HepG2 (cell line): ENCODE data around the gene NYAP1. TPM values are rescaled to one million over a fixed set of nuclear protein-coding genes. Genes with fewer than 3 reads are reported as not detected.

Source experiments
- DR1 ChIP-seq: sonication (generic); formaldehyde crosslinking; IDR thresholded peaks from 2 replicates; pipeline ENCODE4 v1.8.0; 2021; ENCODE audit warnings: mild to moderate bottlenecking, missing genetic modification reagents, inconsistent platforms
- EZH2 ChIP-seq: conservative IDR thresholded peaks from 2 replicates; pipeline ENCODE4 v1.6.1; 2012; ENCODE audit warnings: mild to moderate bottlenecking, low read depth, low read length, moderate library complexity
- FOSL2 ChIP-seq: sonication (generic); formaldehyde crosslinking; IDR thresholded peaks from 2 replicates; pipeline ENCODE4 v1.4.0; 2020; ENCODE audit warnings: missing genetic modification reagents
- HNRNPL ChIP-seq: fragments of 200-400 bp; formaldehyde crosslinking; IDR thresholded peaks from 2 replicates; pipeline ENCODE4 v1.6.1; 2017; ENCODE audit warnings: mild to moderate bottlenecking, low read depth, low read length
- JUN ChIP-seq: sonication (generic); formaldehyde crosslinking; IDR thresholded peaks from 2 replicates; pipeline ENCODE4 v1.4.0; 2020; ENCODE audit warnings: mild to moderate bottlenecking, missing genetic modification reagents
- KDM6A ChIP-seq: IDR thresholded peaks from 2 replicates; pipeline ENCODE4 v1.6.1; 2016; ENCODE audit warnings: low read depth
- MED8 ChIP-seq: sonication (generic); formaldehyde crosslinking; IDR thresholded peaks from 2 replicates; pipeline ENCODE4 v1.8.1; 2023; ENCODE audit warnings: mild to moderate bottlenecking, missing genetic modification reagents; ENCODE audit not compliant: insufficient replicate concordance
- MEIS2 ChIP-seq: sonication (generic); formaldehyde crosslinking; IDR thresholded peaks from 2 replicates; pipeline ENCODE4 v1.9.0; 2021; ENCODE audit warnings: mild to moderate bottlenecking, missing genetic modification reagents
- NPAS2 ChIP-seq: sonication (generic); formaldehyde crosslinking; IDR thresholded peaks from 2 replicates; pipeline ENCODE4 v1.8.0; 2022; ENCODE audit warnings: mild to moderate bottlenecking, missing genetic modification reagents, borderline replicate concordance
- NR3C1 ChIP-seq: sonication (generic); formaldehyde crosslinking; IDR thresholded peaks from 2 replicates; pipeline ENCODE4 v1.4.0; 2020; ENCODE audit warnings: missing genetic modification reagents
- RXRA ChIP-seq: sonication (generic); formaldehyde crosslinking; IDR thresholded peaks from 2 replicates; pipeline ENCODE4 v1.5.1; 2020; ENCODE audit warnings: missing genetic modification reagents
- SATB2 ChIP-seq: sonication (generic); formaldehyde crosslinking; IDR thresholded peaks from 2 replicates; pipeline ENCODE4 v1.5.0; 2020; ENCODE audit warnings: missing genetic modification reagents
- SPEN ChIP-seq: sonication (generic); formaldehyde crosslinking; IDR thresholded peaks from 2 replicates; pipeline ENCODE4 v1.5.1; 2020; ENCODE audit warnings: low read depth, mild to moderate bottlenecking, missing genetic modification reagents
- STAT5B ChIP-seq: sonication (generic); formaldehyde crosslinking; IDR thresholded peaks from 2 replicates; pipeline ENCODE4 v1.4.0; 2020; ENCODE audit warnings: missing genetic modification reagents
- TARDBP ChIP-seq: sonication (generic); formaldehyde crosslinking; IDR thresholded peaks from 2 replicates; pipeline ENCODE4 v1.8.0; 2022; ENCODE audit warnings: mild to moderate bottlenecking, missing genetic modification reagents
- TP53 ChIP-seq: sonication (generic); formaldehyde crosslinking; conservative IDR thresholded peaks from 2 replicates; pipeline ENCODE4 v1.4.0; 2020; ENCODE audit warnings: missing genetic modification reagents
- ZFP37 ChIP-seq: sonication (generic); formaldehyde crosslinking; IDR thresholded peaks from 2 replicates; pipeline ENCODE4 v1.4.0; 2020; ENCODE audit warnings: missing genetic modification reagents, borderline replicate concordance
- ZNF619 ChIP-seq: sonication (generic); formaldehyde crosslinking; IDR thresholded peaks from 2 replicates; pipeline ENCODE4 v1.4.0; 2020; ENCODE audit warnings: mild to moderate bottlenecking, missing genetic modification reagents
- ZNF713 ChIP-seq: sonication (generic); formaldehyde crosslinking; IDR thresholded peaks from 2 replicates; pipeline ENCODE4 v1.4.0; 2020; ENCODE audit warnings: mild to moderate bottlenecking, missing genetic modification reagents
- polyA plus RNA-seq, 8 experiments: library from polyadenylated mRNA; depleted of rRNA in 3 of 8; stranded (reverse) in 7 of 8; unstranded in 1 of 8; fragments of >200 nt; fragmentation: Illumina TruSeq in 4 of 8; extraction: Trizol in 4 of 8; gene quantifications; 2 replicates each; pipeline versions ENCODE4 v1.2.1 to v1.2.3, GENCODE V29; 2011 to 2016; ENCODE audit warnings: low read depth in 4 of 8, missing spikeins in 1 of 8, mixed read lengths in 1 of 8; ENCODE audit not compliant: insufficient read depth in 1 of 8
- total RNA-seq, 5 experiments: library from RNA; depleted of rRNA; stranded (reverse); fragments of >200 nt; fragmentation: Illumina TruSeq; extraction: Trizol; gene quantifications; 2 replicates each; pipeline ENCODE4 v1.2.3, GENCODE V29; 2016; ENCODE audit warnings: low read depth in 1 of 5
- TF ChIP-seq, protein P1 (sequence below): sonication (generic); formaldehyde crosslinking; IDR thresholded peaks from 2 replicates; pipeline ENCODE4 v1.4.0; 2020; ENCODE audit warnings: mild to moderate bottlenecking, missing genetic modification reagents, borderline replicate concordance
- TF ChIP-seq, protein P2 (sequence below): sonication (generic); formaldehyde crosslinking; IDR thresholded peaks from 2 replicates; pipeline ENCODE4 v1.8.1; 2022; ENCODE audit warnings: low read depth, mild to moderate bottlenecking, missing genetic modification reagents
- TF ChIP-seq, protein P3 (sequence below): sonication (generic); formaldehyde crosslinking; IDR thresholded peaks from 2 replicates; pipeline ENCODE4 v1.4.0; 2020; ENCODE audit warnings: missing genetic modification reagents

NYAP1 gene
- total and polyA plus RNA-seq, 2 of the 13 experiments (the other 11 are each of a cell fraction or from before 2014, with no cell fraction given), result 0.15 to 0.46 TPM

DNA sequence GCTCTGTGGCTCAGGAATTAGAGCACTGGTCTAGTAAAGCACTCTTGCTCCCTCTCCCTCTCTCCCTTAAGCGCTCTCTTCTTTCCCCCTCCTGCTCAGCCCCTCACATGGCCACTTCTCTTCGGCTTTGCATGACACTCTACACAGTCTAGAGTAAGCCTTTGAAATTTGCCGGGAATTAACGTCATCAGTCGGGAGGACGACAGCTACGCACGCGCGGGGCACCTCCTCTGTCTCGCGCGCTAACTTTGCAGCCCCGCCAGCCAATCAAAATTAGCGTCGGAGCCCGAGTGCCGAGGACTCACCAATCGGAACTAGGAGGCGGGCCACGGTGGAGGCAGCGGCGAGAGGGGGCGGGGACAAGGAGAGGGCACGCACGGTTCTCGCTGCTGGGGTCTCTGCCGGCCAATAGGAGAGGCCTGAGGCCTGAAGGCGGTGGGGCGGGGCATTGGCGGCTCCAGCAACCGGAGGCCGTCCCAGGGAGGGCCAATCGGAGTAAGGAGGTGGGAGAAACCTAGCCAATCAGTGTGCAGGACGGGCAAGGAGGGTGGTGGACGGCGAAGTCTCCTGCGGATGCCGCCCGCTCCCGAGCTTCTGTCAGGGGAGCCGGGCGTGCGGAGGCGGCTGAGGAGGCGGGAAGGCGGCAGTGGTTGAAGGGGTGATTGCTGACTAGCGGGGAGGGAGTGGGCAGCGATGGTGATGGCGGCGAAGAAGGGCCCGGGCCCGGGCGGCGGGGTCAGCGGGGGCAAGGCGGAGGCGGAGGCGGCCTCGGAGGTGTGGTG, 55.1 kb downstream of the NYAP1 start, which contains the start of gene AGFG2 (continued):
- TF ChIP-seq, protein P1, sequence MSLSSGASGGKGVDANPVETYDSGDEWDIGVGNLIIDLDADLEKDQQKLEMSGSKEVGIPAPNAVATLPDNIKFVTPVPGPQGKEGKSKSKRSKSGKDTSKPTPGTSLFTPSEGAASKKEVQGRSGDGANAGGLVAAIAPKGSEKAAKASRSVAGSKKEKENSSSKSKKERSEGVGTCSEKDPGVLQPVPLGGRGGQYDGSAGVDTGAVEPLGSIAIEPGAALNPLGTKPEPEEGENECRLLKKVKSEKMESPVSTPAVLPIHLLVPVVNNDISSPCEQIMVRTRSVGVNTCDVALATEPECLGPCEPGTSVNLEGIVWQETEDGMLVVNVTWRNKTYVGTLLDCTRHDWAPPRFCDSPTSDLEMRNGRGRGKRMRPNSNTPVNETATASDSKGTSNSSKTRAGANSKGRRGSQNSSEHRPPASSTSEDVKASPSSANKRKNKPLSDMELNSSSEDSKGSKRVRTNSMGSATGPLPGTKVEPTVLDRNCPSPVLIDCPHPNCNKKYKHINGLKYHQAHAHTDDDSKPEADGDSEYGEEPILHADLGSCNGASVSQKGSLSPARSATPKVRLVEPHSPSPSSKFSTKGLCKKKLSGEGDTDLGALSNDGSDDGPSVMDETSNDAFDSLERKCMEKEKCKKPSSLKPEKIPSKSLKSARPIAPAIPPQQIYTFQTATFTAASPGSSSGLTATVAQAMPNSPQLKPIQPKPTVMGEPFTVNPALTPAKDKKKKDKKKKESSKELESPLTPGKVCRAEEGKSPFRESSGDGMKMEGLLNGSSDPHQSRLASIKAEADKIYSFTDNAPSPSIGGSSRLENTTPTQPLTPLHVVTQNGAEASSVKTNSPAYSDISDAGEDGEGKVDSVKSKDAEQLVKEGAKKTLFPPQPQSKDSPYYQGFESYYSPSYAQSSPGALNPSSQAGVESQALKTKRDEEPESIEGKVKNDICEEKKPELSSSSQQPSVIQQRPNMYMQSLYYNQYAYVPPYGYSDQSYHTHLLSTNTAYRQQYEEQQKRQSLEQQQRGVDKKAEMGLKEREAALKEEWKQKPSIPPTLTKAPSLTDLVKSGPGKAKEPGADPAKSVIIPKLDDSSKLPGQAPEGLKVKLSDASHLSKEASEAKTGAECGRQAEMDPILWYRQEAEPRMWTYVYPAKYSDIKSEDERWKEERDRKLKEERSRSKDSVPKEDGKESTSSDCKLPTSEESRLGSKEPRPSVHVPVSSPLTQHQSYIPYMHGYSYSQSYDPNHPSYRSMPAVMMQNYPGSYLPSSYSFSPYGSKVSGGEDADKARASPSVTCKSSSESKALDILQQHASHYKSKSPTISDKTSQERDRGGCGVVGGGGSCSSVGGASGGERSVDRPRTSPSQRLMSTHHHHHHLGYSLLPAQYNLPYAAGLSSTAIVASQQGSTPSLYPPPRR (CRISPR knock-in tag), result no peak
- TF ChIP-seq ZNF619 (CRISPR knock-in tag) (no peak), JUN (no peak), HNRNPL (peak; percentile 36; the same call in 1 of the 2 replicates), ZNF713 (CRISPR knock-in tag) (0 out of 2 replicates have a peak, but pooled peaks have one; percentile 39), RXRA (CRISPR knock-in tag) (no peak; the same call in 1 of the 2 replicates), ZFP37 (CRISPR knock-in tag) (no peak), SPEN (CRISPR knock-in tag) (no peak), MEIS2 (CRISPR knock-in tag) (0 out of 2 replicates have a peak, but pooled peaks have one; percentile 34), EZH2 (no peak), NR3C1 (CRISPR knock-in tag) (no peak), TARDBP (CRISPR knock-in tag) (peak; percentile 72; the same call in 1 of the 2 replicates), NPAS2 (CRISPR knock-in tag) (no peak), KDM6A (CRISPR knock-in tag) (no peak), MED8 (CRISPR knock-in tag) (peak; percentile 17), FOSL2 (peak; percentile 55), STAT5B (CRISPR knock-in tag) (0 out of 2 replicates have a peak, but pooled peaks have one; percentile 48), TP53 (CRISPR knock-in tag) (no peak), DR1 (CRISPR knock-in tag) (peak; percentile 83), SATB2 (CRISPR knock-in tag) (no peak)
- TF ChIP-seq, protein P2, sequence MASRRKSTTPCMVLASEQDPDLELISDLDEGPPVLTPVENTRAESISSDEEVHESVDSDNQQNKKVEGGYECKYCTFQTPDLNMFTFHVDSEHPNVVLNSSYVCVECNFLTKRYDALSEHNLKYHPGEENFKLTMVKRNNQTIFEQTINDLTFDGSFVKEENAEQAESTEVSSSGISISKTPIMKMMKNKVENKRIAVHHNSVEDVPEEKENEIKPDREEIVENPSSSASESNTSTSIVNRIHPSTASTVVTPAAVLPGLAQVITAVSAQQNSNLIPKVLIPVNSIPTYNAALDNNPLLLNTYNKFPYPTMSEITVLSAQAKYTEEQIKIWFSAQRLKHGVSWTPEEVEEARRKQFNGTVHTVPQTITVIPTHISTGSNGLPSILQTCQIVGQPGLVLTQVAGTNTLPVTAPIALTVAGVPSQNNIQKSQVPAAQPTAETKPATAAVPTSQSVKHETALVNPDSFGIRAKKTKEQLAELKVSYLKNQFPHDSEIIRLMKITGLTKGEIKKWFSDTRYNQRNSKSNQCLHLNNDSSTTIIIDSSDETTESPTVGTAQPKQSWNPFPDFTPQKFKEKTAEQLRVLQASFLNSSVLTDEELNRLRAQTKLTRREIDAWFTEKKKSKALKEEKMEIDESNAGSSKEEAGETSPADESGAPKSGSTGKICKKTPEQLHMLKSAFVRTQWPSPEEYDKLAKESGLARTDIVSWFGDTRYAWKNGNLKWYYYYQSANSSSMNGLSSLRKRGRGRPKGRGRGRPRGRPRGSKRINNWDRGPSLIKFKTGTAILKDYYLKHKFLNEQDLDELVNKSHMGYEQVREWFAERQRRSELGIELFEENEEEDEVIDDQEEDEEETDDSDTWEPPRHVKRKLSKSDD, result 0 out of 2 replicates have a peak, but pooled peaks have one; percentile 47
- TF ChIP-seq, protein P3, sequence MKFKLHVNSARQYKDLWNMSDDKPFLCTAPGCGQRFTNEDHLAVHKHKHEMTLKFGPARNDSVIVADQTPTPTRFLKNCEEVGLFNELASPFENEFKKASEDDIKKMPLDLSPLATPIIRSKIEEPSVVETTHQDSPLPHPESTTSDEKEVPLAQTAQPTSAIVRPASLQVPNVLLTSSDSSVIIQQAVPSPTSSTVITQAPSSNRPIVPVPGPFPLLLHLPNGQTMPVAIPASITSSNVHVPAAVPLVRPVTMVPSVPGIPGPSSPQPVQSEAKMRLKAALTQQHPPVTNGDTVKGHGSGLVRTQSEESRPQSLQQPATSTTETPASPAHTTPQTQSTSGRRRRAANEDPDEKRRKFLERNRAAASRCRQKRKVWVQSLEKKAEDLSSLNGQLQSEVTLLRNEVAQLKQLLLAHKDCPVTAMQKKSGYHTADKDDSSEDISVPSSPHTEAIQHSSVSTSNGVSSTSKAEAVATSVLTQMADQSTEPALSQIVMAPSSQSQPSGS (CRISPR knock-in tag), result peak; percentile 55; the same call in 1 of the 2 replicates
